Neutrophil (primary cell): ENCODE data around the gene COL15A1.

Source experiments
- H3K27ac ChIP-seq: fragments of 200-600 bp; sonication (generic); 2 replicates; pipeline ENCODE4 v1.5.1; 2016; ENCODE audit warnings: mild to moderate bottlenecking, moderate library complexity
- H3K27me3 ChIP-seq: fragments of 200-600 bp; sonication (generic); 2 replicates; pipeline ENCODE4 v1.6.0; 2016; ENCODE audit warnings: mild to moderate bottlenecking
- H3K36me3 ChIP-seq: fragments of 200-600 bp; sonication (generic); 2 replicates; pipeline ENCODE4 v1.5.1; 2017
- H3K4me1 ChIP-seq, 2 experiments: fragments of 200-600 bp in 1 of 2; sonication (generic) in 1 of 2; 1 replicate in 1 of 2; 2 replicates in 1 of 2; pipeline versions ENCODE4 v1.5.1 to v1.6.1; 2013 to 2016; ENCODE audit warnings: low read depth in 1 of 2, low read length in 1 of 2, mild to moderate bottlenecking in 1 of 2, moderate library complexity in 1 of 2; ENCODE audit not compliant: control insufficient read depth in 1 of 2, insufficient read depth in 1 of 2
- H3K4me3 ChIP-seq, 2 experiments: fragments of 200-600 bp in 1 of 2; sonication (generic) in 1 of 2; 1 replicate in 1 of 2; 2 replicates in 1 of 2; pipeline ENCODE4 v1.5.1; 2013 to 2016; ENCODE audit warnings: low read depth in 1 of 2, low read length in 1 of 2, mild to moderate bottlenecking in 1 of 2, moderate library complexity in 1 of 2
- H3K9me3 ChIP-seq: fragments of 200-600 bp; sonication (generic); 2 replicates; pipeline ENCODE4 v1.5.1; 2016
- CTCF ChIP-seq: fragments of 200-600 bp; sonication (generic); IDR thresholded peaks from 2 replicates; pipeline ENCODE4 v1.5.1; 2016; ENCODE audit warnings: antibody characterized with exemption

COL15A1 gene

DNA sequence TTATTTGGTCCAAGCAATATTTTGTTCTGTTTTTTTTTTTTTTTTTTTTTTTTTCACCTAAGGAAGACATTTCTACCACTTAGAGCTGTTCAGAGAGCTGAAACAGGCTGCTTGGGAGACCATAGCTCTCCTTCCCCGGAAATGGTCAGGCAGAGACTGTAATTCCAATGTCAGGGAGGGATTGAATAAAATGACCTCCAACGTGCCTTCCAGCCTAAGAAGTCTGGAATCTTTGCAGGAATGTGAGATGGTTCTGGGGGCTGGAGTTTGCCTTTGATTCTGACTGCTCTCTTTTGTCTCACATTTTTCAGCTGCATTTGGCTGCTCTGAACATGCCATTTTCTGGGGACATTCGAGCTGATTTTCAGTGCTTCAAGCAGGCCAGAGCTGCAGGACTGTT, 122.9 kb downstream of the COL15A1 start:
- Histone ChIP-seq H3K4me1 (peaks cover 0 to 4% of the 10 kb centered on the region in 2 experiments), H3K27me3 (peaks cover 28% of the 10 kb centered on the region), H3K9me3 (no peaks in the 10 kb centered on the region), H3K4me3 (no peak overlapping the region), H3K27ac (no peak overlapping the region), H3K36me3 (no peaks in the 10 kb centered on the region)
- no peak for TF ChIP-seq CTCF

DNA sequence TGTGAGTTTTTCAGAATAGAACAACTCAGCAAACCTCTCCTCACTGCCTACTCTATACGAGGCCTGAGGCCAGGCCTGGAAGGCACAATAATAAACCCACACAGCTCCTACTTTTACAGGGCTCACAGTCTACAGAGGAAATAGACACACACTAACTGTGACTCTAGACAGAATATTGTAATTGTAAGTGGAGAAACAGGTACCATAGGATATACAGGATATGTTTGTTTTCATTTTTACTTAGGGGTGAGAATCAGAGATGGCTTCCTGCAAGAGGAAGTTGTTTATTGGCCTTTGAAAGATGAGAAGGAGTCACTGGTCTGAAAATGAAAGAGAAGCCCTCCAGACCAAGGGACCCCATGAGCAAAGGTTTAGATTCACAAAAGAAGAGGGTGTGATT, 125.4 kb downstream of the COL15A1 start:
- H3K4me3 ChIP-seq: no peak overlapping the region

GRCh38 chr9:99069546-99069945, 125.8 kb downstream of the COL15A1 start:
- Histone ChIP-seq H3K9me3 (no peaks in the 10 kb centered on the region), H3K4me1 (no peaks in the 10 kb centered on the region), H3K27me3 (peaks cover 7% of the 10 kb centered on the region), H3K27ac (no peak overlapping the region), H3K4me3 (no peak overlapping the region), H3K36me3 (no peaks in the 10 kb centered on the region)
- no peak for TF ChIP-seq CTCF

More for the DNA sequence above, 125.4 kb downstream of the COL15A1 start:
- Histone ChIP-seq H3K27ac (no peak overlapping the region), H3K36me3 (no peaks in the 10 kb centered on the region), H3K9me3 (no peaks in the 10 kb centered on the region), H3K27me3 (peaks cover 7% of the 10 kb centered on the region), H3K4me1 (no peaks in the 10 kb centered on the region)
- no peak for TF ChIP-seq CTCF

- H3K4me3 ChIP-seq: no peak overlapping the region
- no peaks in the 10 kb centered on the region for H3K27me3 ChIP-seq
- no peaks in the 10 kb centered on the region for H3K9me3 ChIP-seq
- no peak overlapping the region for H3K27ac ChIP-seq
- no peaks in the 10 kb centered on the region for H3K36me3 ChIP-seq
- no peak for TF ChIP-seq CTCF
- H3K4me1 ChIP-seq: no peaks in the 10 kb centered on the region
Measured at GRCh38 chr9:99070681-99071080, 127.0 kb downstream of the COL15A1 start.

DNA sequence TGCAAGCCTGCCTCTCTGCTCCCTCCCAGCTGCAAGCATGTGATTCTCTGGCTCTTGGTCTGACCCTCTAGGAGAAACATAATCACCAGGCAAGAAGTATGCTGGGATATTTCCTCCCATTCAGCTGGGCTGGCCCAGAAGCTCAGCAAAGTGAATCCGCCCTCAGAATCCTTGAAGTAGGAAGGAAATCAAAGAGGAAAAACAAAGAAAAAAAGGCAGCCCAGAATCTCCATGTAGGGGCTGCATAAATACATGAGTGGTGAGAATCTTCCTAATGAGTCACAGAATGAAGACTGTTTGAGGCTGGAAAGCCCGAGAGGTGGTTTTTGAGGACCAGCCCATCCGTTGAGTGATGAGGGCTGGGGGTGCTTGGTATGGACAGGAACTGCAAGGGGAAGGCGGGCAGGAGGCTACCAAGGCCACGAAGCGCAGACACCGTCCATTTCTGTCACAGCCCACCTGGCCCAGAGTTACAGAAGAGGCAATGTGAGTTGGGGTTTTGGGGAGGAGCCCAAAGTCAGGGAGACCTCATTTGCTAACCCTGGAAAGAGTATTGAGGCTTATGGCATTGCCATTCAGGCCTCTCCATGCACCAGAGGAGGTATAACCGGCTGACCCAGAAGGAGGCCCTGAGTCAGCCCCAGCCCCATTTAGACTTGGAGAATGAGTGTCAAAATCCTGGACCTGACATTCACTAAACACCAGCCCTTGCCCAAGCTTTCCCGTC, 127.8 kb downstream of the COL15A1 start:
- H3K36me3 ChIP-seq: no peaks in the 10 kb centered on the region
- no peaks in the 10 kb centered on the region for H3K27me3 ChIP-seq
- TF ChIP-seq CTCF: no peak
- H3K4me3 ChIP-seq: no peak overlapping the region
- H3K27ac ChIP-seq: no peak overlapping the region
- no peaks in the 10 kb centered on the region for H3K4me1 ChIP-seq
- no peaks in the 10 kb centered on the region for H3K9me3 ChIP-seq
